ENCODE measurements around the gene EIF4A2. TPM values are rescaled to one million over a fixed set of nuclear protein-coding genes. Genes with fewer than 3 reads are reported as not detected.

EIF4A2 gene
- total and polyA plus RNA-seq, 2 of the 13 experiments (the other 11 are each of a cell fraction or from before 2014, with no cell fraction given), result 480 to 596 TPM

DNA sequence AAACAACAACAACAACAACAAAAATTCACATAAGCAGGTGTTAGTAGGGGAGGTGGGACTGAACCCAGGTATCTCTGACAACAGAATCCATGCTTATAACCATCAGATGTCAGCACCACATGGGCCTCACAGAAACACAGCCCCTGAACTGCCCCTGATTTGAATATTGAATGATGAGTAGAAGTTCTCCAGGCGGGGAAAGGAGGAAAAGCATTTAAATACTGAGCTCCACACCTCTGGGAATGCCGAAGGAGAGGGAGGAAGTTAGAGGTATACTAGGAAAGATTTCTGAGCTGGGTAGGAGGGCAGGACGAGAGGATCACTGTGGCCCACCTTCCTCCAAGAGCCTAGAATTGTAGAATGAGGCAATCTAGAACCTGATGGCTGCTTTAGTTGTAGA, 31.9 kb upstream of the EIF4A2 start (continued):
- no peak for TF ChIP-seq ZBTB7A (CRISPR knock-in tag; IDR thresholded peaks at IDR 0.05)
- no peak for TF ChIP-seq ZFP1 (CRISPR knock-in tag; IDR thresholded peaks at IDR 0.05)
- TF ChIP-seq, protein P1, sequence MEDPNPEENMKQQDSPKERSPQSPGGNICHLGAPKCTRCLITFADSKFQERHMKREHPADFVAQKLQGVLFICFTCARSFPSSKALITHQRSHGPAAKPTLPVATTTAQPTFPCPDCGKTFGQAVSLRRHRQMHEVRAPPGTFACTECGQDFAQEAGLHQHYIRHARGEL (CRISPR knock-in tag; IDR thresholded peaks at IDR 0.05), result no peak
- TF ChIP-seq ZNF775 (CRISPR knock-in tag; IDR thresholded peaks at IDR 0.05; ENCODE audit: borderline replicate concordance), result no peak
- no peak for TF ChIP-seq SNRNP70 (IDR thresholded peaks at IDR 0.05; ENCODE audit: low read depth, low read length)

DNA sequence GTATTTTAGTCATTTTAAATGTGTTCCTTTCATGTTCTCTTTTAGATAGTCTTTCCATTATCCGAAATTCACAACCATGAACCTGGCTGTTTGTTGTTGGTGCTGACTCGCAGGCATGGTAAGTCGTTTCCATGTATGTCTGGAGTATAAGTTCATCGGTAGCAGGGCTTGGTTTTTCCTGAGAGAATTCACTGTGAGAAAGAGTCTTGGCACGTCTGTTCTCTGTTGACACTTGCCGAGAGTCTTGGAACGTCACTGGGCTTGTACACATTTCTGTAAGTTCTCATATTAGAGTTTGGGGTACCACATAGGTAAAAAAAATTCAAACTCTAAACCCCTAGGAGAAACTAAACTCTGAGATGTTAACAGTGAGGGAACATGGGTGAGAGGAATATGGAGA, 29.4 kb upstream of the EIF4A2 start:
- Histone ChIP-seq H4K20me1 (ENCODE audit: insufficient read depth, low read length) (no peaks in the 10 kb centered on the region), H3K9me3 (ENCODE audit: low read length) (no peaks in the 10 kb centered on the region), H3K36me3 (replicated peaks in 1 of 2; ENCODE audit: control insufficient read depth in 1 of 2, insufficient read depth in 2 of 2, low read length in 2 of 2) (no peaks in the 10 kb centered on the region), H3K9ac (ENCODE audit: insufficient read depth, low read depth, low read length) (no peak overlapping the region), H3K27me3 (ENCODE audit: control insufficient read depth in 1 of 2, insufficient read depth in 2 of 2, low read length in 2 of 2) (no peaks in the 10 kb centered on the region), H3K4me3 (replicated peaks in 1 of 3; ENCODE audit: insufficient read depth in 1 of 3, low read depth in 2 of 3, low read length in 3 of 3) (no peak overlapping the region), H3K27ac (ENCODE audit: extremely low read length, insufficient read depth, low read length) (no peak overlapping the region), H3K4me2 (ENCODE audit: low read depth, low read length) (no peak overlapping the region), H3K4me1 (ENCODE audit: insufficient read depth, low read length) (peaks cover 7% of the 10 kb centered on the region), H2AFZ (ENCODE audit: low read length) (no peak overlapping the region), H3K79me2 (ENCODE audit: insufficient read depth, low read length) (no peaks in the 10 kb centered on the region)
- CTCF ChIA-PET (ENCODE audit: low intra/inter-chr PET ratio, low total read pairs), result interaction anchor here (1.8 kb wide), 1 partner anchor 139 kb away, joined by 8 read pairs; no protein-coding TSS in a partner anchor
- BruUV-seq (replicated peaks), result no TSS peak
- FAIRE-seq (no peak), ATAC-seq (no peak), DNase-seq (ENCODE audit: low spot score) (no peak)
- intact Hi-C loops (cut with micrococcal nuclease; ENCODE audit: unreplicated experiment), result no loop called here
- WGBS (ENCODE audit: low lambda C conversion rate), result 83% methylated on average over 7 of the region's 7 CpGs
- POLR2A ChIA-PET, result interaction anchor here (1.0 to 1.4 kb wide), 3 partner anchors 11 to 141 kb away, joined by 3 to 4 read pairs (median 3); no protein-coding TSS in a partner anchor
- in situ Hi-C loops (cut with HindIII; ENCODE audit: extremely low pct_ligation_motif_present, low pct_unique_long_range_greater_than_20kb), result loop anchor here (10.0 kb wide), 1 partner anchor 139 kb away; the partner anchor contains the start of gene AHSG
- no peak for TF ChIP-seq AGO1 (IDR thresholded peaks at IDR 0.05; ENCODE audit: low read depth, low read length, poor library complexity, severe bottlenecking)
- TF ChIP-seq SRSF9 (IDR thresholded peaks at IDR 0.05; ENCODE audit: borderline replicate concordance, insufficient read depth, low read depth, low read length, poor library complexity, severe bottlenecking), result no peak
- TF ChIP-seq NRL (CRISPR knock-in tag; IDR thresholded peaks at IDR 0.05; ENCODE audit: borderline replicate concordance), result no peak
- TF ChIP-seq MTA3 (CRISPR knock-in tag; IDR thresholded peaks at IDR 0.05), result no peak
- no peak for TF ChIP-seq ZNF792 (CRISPR knock-in tag; IDR thresholded peaks at IDR 0.05)
- TF ChIP-seq ZSCAN22 (CRISPR knock-in tag; IDR thresholded peaks at IDR 0.05), result no peak
- no peak for TF ChIP-seq SP140L (CRISPR knock-in tag; IDR thresholded peaks at IDR 0.05; ENCODE audit: borderline replicate concordance)
- no peak for TF ChIP-seq HNRNPL (IDR thresholded peaks at IDR 0.05; ENCODE audit: low read depth, low read length)
- TF ChIP-seq WIZ (CRISPR knock-in tag; IDR thresholded peaks at IDR 0.05), result no peak
- TF ChIP-seq, protein P2, sequence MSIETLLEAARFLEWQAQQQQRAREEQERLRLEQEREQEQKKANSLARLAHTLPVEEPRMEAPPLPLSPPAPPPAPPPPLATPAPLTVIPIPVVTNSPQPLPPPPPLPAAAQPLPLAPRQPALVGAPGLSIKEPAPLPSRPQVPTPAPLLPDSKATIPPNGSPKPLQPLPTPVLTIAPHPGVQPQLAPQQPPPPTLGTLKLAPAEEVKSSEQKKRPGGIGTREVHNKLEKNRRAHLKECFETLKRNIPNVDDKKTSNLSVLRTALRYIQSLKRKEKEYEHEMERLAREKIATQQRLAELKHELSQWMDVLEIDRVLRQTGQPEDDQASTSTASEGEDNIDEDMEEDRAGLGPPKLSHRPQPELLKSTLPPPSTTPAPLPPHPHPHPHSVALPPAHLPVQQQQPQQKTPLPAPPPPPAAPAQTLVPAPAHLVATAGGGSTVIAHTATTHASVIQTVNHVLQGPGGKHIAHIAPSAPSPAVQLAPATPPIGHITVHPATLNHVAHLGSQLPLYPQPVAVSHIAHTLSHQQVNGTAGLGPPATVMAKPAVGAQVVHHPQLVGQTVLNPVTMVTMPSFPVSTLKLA (IDR thresholded peaks at IDR 0.05), result no peak
- no peak for TF ChIP-seq KLF6 (CRISPR knock-in tag; IDR thresholded peaks at IDR 0.05)
- TF ChIP-seq ZIK1 (CRISPR knock-in tag; IDR thresholded peaks at IDR 0.05; ENCODE audit: borderline replicate concordance, low read depth), result no peak
- no peak for TF ChIP-seq KLF13 (CRISPR knock-in tag; IDR thresholded peaks at IDR 0.05)
